Measurements from ENCODE around the gene SLC30A2.

Gene SLC30A2

DNA sequence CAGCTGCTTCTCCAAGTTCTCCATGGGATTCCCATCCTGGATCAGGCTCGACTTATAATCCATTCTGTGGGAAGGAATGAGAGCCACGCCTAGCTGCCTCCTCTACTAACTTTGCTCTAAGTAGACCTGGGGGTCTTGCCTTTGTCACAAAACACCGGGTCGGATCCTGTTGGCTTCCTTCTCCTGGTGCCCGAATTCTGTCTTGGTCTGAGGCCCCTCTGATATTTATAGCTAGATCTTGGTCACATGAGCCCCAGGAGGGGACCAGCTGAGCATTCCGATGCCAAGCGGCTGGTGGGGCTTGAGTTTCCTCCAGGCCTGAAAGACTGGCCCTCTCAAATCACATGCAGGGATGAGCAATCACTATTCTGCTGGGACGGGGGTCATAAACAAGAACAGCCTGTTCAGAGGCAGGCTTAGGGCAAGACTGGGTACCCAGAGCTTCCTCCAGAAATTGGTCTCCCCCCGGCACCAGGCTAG lies 21.6 kb upstream of the SLC30A2 start, which contains the start of gene TRIM63:
Gene TRIM63, minus strand, starts transcription at position 199 of the 480 bp plus-strand sequence. Its CDS starts 136 bp downstream, at position 63.
- DNase-seq = no peak

DNA sequence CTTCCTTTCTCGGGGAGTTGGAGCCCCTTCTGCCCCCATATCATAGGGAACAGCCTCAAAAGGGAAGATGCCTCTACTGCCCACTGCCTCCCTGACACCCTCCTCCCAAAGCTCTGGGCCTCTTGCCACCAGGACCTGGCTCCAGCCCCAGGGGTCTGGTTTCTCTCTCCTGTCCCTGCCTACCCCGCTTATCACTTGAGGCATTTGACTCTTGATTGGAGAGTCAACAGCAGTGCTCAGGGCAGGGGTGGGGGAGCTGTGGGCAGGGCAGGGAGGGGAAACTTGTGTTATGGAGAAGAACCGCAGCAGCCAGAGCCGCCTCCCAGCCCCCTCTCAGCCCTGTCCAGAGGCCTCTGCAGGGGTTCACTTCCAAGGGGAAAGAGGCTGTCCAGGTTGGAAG lies 20.9 kb upstream of the SLC30A2 start:
- no peak for DNase-seq

DNA sequence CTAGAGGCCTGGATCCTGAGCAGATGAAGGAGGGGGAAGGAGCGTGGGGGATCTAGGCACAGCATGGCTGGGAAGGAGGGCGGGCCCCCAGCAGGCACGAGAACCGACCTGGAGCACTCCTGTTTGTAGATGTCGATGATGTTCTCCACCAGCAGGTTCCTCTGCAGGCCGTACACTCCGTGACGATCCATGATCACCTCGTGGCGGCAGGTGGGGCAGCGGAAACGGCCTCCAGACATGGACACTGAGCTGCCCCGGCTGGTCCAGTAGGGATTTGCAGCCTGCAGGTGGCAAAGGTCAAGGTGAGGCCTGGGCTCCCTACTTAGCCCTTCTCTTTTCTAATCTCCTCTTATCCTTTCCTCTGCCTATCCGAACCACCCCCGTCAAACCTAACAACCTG lies 20.2 kb upstream of the SLC30A2 start:
- DNase-seq = no peak

DNA sequence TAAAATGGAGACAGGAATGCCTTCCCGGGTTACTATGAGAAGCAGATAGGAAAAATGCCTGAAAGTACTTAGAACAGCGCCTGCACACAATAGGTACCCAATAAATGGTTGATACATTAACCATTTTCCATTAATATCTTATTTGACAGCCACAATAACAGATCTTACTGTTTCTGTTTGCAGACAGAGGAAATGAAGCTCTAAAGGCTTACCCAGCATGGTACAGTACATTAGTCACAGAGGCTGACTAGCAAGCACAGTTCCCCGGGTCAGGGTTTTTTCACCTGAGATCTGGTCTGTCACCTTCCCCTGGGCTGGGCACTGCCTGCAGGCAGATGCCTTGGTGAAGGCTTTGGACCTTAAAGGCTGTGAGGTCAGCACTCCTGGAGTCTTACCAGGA lies 18.6 kb upstream of the SLC30A2 start:
- DNase-seq = no peak

DNA sequence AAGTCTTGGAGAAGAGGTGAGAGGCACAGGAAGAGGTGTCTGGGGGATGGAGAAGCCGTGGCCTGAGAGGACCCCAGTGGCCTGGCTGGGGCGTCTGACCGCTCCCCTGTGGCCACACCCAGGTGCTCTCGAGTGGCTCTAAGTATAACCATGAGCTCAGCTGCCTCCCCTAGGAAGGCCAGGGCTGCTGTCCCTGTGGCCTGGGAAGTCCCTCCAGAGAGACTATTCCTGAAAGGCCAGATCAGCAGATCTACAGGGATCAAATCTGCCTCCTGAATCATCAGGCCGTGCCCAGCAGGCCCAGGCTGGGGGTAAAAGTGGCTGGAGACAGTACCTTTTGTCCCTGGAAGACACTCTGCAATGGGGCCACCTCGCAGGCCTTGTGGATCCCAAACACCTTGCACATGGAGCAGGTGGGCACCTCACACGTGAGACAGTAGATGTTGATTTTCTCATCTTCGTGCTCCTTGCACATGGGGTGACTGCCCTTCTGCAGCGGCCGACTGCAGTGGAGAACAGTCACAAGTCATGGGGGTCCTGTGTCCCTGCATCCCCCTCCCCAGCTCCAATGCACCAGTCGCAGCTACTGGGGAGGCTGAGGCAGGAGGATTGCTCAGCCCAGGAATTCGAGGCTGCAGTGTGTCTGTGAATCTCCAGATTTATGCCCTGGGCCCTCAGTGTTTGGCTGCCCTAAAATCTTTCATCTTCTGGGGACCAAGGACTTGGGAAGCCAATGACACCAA lies 15.1 kb upstream of the SLC30A2 start:
- DNase-seq = no peak

DNA sequence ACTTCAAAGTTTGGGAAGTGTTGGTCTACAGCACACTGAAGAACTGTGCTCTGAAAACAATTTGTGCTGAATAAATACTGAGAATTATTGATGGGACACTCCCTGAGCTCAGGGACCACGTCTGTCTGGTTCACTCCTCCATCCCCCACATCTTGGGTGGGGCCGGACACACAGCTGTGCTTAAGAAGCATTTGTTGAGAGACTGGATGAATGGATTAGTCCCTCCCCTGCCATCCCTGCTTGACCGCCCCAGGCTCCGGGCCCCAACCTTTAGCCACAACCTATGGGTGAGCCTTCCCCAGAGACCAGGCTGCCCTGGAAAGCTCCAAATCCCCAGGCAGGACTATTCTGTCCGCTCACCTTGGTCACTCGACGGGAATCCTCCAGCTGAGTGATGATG lies 14.0 kb upstream of the SLC30A2 start:
- no peak for DNase-seq

DNA sequence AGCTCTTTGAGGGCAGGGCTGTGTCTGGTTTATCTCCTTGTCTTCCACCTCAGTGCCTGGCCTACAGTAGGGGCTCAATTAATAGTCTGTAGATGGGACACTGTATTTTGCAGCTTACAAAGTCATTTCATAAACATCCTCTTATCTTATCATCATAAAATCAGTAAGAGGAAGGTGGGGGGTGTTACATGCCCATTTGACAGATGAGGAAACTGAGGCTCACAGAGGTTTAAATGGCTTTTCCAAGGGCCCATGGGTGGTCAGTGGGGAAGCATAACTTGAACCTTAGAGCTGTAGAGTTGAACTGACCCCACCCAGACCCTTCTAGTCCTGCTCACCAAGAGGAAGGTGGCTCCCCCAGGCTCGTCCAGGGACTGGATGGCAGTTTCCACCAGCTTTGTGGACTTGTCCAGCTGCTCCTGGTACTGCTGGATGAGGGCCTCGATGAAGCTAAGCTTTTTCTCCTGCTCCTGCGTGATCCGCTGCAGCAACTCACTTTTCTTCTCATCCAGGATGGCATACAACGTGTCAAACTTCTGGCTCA lies 12.2 kb upstream of the SLC30A2 start:
- no peak for DNase-seq

DNA sequence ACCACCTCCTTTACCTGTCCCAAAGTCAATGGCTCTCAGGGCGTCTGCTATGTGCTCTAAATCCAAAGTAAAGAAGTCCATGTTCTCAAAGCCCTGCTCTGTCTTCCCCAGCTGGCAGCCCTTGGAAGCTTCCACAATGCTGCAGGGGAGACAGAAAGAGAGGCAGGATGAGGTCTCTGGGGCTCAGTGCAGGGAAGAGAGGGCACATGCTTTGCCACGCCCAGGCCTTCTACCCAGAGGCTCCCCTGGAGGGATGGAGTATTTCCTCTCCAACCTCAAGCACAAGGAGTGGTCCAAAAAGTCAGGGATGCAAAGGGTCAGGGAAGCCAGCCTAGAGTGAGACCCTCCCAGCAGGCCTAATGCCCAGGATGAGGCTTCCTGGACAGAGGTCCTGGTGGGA lies 11.3 kb upstream of the SLC30A2 start:
- DNase-seq = no peak

DNA sequence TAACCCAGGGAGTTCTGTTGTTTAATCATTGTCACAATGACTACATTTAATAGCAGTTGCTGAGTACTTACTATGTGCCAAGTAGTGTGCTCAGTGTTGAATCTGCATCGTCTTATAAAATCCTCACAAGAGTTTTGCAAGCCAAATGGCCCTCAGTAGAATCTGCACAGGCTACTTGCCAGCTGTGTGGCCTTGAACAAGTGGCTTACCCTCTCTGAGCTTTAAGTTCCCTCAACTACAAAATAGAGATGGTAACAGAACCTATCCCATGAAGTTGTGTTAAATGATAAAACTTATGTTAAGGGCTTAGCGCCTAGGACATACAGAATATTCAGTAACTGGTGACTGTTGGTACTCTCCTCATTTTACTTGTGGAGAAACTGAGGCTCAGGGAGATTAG lies 9.1 kb upstream of the SLC30A2 start:
- no peak for DNase-seq

DNA sequence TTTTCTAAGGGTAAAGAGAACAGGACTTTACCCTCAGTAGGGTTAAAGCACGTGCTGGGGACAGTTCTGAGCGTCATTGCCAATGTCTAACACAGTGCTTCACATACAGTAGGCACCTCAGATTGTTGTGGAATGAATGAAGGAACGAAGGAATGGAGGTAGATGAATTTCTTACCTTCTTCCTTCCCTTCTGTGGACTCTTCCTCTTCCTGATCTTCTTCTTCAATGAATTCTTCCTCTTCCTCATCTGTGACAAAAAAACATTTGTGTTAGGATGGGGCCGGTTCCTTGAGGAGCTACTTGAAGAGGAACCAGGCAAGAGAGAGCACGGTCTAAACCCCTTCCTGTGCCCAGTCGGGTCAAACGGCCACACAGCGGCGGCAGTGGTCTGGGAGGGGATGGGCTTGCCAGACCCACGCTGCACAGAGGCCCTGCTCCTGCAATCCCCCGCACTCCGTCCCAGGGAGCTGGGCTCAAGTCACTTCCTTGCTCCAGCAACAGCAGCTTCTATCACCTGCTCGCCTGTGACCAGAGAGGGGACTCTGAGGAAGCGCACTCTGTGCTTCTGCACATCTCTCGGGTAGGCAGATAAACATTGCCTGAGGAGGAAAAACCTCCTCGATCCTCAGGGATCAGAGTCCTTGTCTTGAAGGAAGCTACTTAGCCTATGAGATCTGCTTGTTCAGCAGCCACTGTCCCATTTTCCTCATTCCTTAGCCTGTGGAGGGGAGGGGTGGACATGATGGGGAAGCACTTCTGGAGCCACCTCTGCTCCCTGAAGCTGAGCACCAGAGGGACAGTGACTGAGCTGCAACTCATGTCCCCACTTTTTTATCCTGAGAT lies 8.0 kb upstream of the SLC30A2 start:
- no peak for DNase-seq

DNA sequence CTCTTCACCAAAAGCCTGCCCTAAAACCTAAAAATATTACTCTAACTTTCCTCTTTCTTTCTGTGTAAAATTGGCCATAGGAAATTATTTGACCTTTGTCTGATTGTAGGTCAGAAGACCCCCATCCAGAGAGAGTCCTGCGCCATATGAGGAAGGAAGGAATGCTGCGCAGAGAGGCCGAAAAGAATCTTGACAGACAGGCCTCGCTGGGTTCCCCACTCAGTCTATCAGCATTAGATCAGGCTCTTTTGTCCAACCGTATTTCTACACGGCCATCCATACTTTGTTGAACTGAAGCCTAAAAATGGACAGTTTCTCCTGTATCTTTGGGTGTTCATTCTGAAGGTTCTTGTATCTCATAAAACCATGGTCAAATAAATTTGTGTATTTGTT lies 4.3 kb upstream of the SLC30A2 start:
- no peak for DNase-seq

DNA sequence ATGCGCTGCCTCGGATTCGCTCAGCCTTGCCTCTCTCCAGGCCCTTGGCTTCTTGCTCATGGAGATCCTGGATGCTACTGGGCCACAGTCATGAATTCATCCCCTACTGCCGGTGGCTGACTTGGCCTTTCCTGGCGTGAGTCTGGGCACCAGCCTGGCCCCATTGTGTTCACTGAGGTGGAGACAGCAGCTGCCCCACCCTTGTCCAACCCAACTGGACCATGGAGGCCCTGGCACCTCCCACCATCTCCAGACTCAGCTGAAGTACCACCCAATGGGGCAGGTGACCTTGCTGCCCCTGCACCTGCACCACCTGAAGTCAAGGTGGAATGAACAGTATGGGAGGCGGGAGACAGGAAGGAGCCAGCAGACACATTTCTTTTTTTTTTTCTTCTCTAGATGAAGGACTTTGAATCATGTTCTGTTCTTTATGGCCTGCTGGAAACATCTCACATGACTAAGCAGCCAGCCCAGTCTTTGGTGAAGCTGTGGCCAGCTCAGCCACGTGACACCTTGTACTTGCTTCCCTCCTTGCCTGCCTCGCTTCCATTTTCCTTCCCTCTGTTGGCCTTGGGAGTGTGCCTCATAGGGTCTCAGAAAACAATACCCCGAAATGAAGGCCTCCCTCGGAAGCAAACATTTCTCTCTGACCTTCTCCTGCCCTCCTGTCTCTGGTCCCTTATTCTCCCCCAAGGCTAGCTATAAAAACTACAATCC lies 3.8 kb upstream of the SLC30A2 start:
- DNase-seq = no peak

DNA sequence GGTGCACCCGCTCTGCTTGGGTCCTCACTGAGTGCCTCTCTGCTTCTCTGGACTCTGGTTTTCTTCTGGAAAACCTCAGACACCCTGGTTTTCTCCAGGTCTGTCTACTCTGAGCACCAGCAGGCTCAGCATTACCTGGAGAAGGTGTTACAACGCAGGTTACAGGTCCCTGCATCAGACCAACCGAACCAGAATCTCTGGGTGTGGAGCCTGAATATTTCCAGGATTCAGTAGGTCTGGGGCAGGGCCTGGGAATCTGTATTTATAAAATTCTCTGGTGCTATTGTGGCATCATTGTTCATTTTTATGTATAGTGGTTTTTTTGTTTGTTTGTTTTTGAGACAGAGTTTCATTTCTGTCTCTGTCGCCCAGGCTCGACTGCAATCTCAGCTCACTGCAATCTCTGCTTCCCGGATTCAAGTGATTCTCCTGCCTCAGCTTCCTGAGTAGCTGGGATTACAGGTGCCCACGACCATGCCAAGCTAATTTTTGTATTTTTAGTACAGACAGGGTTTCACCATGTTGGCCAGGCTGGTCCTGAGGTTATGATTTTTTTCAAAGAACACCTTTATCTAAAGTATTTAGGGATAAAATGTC lies 1.5 kb upstream of the SLC30A2 start:
- DNase-seq = no peak

DNA sequence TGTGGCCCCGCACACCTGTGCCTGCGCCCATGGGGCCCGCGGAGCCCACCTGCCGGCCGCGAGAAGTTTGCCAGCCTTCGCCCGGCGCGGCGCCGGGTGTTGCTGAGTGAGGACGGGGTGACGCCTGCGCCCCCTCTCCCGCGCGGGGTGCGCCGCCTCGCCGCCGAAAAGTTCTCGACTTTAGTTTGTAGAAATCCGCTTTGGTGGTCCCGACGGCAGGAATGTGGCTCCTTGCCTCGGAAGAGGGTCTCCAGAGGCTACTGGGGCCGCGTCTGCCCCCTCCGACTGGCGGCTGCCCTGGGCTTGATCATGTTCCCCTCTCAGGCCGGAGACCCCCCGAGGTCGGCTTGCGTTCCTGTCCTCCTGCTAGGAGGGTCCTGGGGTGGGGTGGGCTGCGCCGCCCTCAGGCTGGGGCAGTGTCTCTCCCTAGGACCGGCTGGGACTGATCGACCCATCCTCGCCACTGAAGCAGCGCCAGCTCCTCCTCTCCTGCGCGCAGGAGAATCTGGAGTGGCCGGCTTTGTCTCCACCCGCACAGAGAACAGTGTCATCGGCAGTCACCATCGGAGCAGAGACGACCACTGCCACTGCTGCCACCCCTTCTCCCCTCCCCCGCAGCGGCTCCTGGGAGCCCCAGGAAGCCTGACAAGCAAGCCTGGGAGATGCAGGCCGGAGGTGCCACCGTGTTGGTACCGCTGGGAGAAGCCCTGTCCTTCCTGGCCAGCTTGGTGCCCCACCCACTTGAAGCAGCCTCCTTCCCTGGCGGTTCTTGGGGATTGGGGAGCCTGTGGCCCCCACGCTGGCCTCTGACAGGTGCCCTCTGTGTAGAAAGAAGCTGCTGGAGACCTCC lies 553 bp upstream of the SLC30A2 start:
- DNase-seq = no peak

DNA sequence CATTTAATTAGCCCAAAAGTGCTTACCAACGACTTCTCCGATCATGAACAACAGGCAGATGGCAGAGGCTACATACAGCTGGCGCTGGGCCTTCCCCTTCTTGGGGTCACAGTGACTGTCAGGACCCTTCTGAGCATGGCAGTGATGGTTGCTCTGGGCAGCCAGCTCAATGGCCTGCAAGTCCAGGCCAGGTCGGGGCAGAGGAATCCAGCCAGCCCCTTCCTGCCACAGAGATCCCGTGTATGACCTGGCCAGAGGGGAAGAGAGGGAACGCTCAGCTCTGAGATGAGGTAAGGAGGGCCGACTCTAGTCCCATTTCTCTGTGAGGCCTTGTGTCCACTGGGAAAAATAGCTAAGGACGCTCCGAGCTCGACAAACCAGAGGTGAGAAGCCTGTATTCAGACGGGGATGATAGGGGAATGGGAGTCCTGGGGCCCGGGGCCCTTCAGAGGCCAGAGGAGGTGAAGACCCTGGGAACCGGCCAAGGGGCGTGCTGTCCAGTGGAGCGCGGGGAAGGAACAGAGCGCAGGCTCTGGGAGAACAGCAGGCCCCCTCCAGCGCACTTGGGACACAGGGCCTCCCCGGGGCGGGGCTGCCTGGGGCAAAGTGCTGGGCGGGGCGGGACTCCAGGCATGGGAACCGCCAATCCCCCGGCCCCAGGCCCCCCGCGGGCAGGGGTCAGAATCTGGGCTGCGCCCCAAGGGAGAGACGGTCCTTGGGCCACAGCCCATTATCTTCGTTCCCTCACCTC lies 772 bp downstream of the SLC30A2 start:
- DNase-seq = no peak

DNA sequence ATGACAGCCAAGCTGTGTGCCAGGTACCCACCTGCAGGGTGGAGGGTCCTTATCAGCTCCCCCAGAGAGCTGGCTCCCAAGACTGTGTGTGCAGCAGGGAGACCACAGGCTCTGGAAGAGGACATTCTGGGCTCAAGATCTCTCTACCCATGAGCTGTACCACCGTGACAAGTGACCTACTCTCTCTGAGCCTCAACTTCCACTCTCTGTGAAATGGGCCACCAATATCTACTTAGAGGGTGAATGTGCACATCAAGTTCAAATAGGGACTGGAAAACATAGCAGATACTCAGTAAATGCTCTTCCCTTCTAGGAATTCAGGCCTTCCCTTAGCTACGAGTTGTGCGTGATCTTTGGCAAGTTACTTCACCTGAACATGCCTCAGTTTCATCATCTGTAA lies 1.5 kb downstream of the SLC30A2 start:
- no peak for DNase-seq

DNA sequence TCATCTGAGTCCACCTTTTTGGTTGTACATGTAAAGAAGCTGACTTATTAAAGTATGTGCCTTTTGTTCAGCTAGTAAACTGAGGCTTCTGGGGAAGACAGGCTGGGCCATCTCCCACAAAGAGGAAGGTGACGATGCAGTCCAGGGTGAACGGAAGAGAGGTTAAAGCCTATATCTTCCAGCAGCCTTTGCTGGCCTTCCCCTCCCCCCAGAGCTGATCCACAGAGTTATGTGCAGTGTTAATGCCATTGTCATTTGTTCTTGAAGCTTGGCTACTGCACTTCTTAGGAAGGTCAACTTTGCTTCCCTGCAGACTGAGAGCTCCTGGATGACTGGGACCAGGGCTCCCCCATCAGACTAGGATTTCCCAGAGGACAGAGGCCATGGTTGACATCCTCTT lies 2.2 kb downstream of the SLC30A2 start:
- DNase-seq = no peak

DNA sequence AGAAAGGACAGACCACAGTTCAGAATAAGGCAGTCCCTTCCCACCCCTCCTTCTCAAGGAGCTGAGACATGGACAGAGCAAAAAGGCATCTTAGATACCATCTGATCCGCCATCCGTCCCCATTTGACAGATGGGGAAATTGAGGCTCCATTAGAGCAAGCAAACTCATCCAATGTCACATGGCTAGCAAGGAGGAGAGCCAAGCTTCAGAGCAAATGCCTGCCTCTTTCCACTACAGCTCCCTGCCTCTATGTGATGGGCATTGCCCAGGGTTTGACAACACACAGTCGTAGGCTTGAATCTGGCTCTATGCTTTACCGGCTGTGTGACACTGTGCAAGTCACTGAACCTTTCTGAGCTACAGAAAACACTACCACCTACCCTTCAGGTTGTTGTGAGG lies 3.9 kb downstream of the SLC30A2 start:
- no peak for DNase-seq

DNA sequence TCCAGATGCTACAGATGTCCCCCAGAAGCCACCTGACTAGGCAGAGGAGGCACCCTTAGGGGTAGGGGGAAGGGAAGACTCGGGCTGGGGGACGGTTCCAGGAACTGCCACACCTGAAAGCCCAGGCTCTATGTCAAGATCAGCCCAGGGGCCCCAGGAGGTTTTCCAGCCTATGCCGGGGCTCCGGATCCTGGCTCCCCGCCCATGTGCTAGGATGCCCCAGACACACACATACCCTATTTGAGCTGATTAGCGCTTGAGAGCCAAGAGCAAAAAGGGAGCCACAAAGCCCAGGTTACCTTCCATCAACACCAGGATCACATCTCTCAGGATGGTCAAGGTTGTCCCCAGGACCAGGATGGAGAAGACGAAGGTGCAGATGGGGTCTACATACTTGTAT lies 4.5 kb downstream of the SLC30A2 start:
- DNase-seq = no peak

DNA sequence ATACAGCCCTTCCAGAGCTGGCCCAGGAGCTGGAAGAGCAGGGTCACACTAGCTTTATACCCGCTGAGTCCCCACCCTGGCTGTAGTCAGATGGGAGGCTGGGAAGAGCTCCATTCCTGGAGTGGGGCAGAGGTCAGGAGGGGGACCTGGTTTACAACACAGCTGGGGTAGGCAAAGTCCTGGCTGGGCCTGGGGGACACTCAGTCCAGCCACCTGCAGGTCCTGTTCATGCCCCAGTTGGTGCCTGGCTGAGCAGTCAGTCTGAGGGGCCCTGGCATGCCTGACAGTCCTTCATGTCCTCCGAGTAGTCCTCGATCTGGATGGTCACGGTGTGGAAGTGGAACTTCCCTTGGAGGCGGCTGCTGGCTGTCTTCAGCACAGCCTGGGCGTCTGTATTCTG lies 7.0 kb downstream of the SLC30A2 start:
- DNase-seq = no peak

DNA sequence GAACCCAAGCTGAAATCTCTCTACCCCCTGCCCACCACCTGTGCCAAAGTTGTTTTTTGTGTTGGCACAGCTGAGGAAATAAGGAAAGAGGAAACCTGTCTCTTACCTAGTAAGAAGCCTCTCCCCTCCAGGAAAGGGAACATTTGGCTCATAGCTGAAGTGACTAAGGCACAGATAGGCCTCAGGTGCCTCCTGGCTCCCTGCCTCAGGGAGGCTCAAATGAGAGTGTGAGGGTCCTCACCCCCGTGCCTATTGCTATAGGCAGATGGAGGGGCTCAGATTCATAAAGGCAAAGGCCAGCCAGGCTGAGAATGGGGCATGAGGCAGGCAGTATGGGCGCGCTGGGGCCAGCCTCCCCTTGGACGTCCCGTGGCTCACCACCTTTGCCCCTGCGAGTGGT lies 7.4 kb downstream of the SLC30A2 start:
- no peak for DNase-seq

Data from stimulated activated CD4-positive, alpha-beta T cell treated with anti-CD3 and anti-CD28 coated beads, Interleukin-12 subunit alpha, Interleukin-12 subunit beta, amount 100 ng/mL, for 4 hours (primary cell).